NOMO-1 treated with dmso at 0.1 percent for 144 hours (cell line): ENCODE data around the gene SGCD.
A peak's percentile ranks its signal among the peaks of the same experiment; 100 is the strongest.

Experiments
- DNase-seq: peaks from one replicate; lab custom pipeline; 2025; ENCODE audit not compliant: unreplicated experiment; lab: John Stamatoyannopoulos, UW

The SGCD gene

DNA sequence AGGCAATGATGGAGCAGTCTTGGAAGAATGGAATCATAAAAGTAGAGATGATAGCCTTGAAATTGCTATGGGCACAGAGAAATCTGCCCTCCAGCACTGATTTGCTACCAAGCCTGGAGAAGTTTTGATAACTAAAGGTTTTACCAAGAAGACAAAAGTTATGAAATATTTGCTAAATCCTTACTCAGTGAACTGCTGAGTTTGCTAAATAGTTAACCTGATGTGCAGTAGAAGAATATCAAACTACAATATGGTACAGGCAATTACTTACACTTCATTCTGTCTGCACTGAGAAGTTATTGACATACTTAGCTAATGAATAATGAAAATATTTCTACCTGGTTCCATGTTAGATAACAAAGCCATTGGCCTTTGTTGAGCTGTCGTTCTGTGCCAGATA is 124.5 kb downstream of the SGCD start:
- no peak for DNase-seq

DNA sequence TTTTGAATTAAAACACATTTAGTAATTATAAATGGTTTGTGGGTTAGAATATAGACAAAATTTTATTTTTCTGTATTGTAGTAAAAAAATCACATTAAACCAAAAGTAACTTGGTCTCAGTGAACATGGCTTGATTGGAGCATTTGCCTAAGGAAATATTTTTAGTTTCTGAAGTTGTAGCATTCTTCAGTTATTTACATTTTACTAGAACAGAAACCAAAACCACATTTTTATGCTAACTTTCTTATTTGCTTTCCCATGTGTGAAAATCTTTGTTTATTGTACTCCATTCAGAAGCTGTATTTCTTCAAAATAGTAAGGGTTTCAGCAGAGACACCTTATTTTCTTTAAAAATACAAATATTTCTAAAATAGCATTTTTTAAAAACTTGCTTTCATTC is 129.9 kb downstream of the SGCD start:
- no peak for DNase-seq

DNA sequence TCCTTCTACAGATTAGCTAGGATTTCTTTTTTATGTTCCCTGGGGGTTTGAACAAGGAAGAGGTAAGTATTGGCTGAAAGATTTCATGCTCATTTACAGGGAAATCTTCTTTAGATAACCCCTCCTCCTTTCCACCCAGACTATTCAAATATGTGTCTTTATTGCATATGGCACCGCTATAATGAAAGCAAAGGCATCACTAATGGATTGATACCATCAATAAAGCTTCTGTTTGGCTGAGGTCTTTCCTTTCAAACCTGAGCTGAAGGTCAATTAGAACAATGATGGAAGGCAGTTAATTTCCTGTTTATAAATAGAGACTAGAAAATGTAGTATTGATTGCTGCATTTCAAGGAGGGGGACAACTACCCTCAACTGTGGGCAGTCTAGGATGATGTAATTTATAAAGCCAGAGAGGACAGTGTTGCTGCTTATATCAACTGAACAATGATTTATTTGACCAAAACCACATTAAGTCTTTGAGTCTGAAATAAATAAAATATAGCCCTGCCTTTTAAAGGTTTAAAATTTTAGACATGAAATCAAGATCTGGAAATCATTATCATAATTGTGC is 132.9 kb downstream of the SGCD start:
- no peak for DNase-seq

DNA sequence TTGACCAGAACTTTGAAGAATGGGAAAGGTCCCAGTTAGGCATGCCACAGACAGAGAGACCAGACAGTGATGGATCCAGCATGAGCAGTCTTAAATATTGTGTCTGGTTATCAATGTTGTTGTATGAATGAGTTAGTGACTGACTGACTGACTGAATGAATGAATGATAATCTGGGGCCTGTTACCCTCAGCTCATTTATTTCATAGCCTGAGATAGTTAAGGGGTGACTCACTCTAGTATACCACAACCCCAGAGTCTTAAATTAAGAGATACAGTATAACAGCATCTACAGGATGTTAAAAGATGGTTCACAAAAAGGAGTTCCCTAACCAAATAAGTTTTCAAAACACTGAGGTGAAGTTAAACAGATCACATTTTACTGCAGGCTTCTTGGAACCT is 133.5 kb downstream of the SGCD start:
- no peak for DNase-seq

DNA sequence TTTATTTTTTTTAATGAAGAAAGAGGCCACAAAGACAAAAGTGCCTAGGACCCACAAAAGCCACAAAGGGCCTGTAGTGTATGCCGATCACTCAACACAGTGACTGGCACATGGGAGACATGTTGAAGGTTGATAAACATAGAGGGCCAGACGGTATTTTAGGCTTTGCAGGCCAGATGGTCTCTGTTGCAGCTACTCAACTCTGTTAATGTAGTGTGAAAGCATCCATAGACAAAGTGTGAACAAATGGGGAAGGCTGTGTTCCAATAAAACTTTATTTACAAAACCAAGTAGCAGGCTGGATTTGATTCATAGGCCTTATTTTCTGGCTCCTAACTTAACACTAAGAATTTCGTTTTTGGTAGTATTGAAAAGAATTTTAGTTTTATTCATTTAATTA is 139.9 kb downstream of the SGCD start:
- no peak for DNase-seq

DNA sequence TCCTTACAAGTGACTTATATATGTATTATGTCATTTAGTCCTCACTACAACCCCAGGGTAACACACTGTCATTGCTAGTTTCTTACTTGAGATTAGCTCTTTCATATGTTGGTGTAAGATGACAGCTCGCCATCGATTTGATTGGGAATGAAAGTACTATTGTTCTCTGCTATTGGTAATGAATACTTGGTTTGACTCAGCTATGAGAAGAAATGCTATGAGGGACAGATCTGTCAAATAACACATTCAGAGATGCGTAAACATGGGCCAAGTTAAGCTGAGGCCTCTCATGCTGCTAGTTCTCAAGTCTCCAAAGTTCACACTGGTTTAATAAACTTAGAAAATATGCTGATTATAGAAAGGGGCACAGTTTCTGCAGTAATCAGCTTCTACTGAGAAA is 142.7 kb downstream of the SGCD start:
- no peak for DNase-seq

DNA sequence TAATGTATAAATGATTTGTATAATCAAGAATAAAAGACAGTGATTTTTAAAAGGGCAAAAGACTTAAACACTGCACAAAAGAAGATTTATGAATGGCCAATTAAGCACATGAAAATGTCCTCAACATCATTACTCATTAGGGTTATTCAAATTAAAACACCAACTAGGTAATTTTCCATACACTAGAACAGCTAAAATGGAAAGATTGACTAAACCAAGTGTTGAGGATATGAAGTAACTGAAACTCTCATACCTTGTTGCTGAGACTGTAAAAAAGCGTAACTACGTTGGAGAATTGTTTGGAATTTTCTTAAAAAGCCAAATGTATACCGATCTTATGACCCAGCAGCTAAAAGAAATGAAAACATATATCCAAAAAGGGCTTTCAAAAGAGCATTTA is 144.9 kb downstream of the SGCD start:
- DNase-seq: no peak

- DNase-seq: peak; percentile 52
Measured at GRCh38 chr5:156473269-156473908, 146.4 kb downstream of the SGCD start.

GRCh38 chr5:156474251-156474650 is 147.3 kb downstream of the SGCD start:
- DNase-seq: no peak

DNA sequence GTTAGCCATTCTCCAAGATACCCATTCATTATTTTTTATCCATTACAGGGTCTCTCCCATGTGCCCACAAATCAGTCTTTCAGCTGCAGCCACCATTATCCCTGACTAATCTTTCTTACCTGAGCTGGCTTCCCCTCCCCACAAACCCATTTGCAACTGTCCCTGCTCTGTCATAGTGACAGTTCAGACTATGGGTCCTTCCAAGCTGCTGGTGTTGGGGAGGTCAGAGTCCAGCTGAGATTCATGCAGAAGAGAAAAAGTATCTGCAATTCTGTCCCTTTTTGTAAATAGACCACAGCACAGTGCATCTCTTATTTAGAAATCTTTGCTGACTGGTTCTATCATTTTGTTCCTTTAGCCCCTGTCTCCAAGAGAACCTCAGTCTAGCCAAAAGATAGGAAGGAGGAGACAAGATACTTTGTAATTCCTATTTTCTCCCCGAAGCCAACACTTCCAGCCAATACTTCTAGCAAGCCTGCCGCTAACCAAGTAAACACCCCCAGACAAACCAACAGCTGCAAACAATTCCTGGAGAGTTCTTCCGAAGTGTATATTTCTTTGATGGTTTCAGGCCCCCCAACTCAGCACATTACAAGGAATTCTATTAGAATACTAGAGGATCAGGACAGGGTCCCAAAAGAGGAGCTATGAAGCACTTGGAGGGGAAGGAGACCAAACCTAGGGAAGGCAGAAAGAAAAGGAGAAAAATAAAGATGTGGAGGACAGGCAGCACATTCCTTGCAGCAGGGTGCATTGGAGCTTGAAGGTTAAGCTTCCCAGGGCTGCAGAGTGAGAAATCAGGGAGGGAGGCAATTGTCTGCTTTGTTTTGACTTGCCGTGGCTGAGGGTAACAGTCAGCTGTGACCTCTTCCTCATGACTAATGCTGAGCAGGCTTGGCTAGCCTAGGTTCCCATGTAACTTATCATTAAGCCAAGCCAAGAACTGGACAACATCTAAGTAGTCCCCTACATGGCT is 148.5 kb downstream of the SGCD start:
- no peak for DNase-seq

- no peak for DNase-seq
Measured at GRCh38 chr5:156476158-156476551, 149.2 kb downstream of the SGCD start.

- DNase-seq: no peak
Measured at GRCh38 chr5:156476678-156477077, 149.7 kb downstream of the SGCD start.

DNA sequence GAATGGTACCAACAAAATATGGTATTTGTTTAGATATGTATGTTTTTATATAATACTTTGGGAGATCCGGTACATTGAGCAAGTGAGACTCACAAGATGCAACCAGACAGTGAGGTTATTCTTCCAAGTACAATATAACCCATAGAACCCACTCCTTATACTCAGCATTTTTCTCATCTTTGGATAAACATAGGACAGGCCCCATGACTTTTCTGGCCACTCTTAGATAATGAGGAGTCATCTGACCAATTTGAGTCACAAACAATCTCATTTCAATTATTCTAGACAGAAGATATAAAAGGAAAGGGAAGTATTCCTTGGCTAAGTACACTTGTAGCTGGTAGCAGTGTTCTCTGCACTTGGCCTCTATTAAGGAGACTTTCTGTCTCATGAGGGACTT is 150.2 kb downstream of the SGCD start:
- DNase-seq: no peak

DNA sequence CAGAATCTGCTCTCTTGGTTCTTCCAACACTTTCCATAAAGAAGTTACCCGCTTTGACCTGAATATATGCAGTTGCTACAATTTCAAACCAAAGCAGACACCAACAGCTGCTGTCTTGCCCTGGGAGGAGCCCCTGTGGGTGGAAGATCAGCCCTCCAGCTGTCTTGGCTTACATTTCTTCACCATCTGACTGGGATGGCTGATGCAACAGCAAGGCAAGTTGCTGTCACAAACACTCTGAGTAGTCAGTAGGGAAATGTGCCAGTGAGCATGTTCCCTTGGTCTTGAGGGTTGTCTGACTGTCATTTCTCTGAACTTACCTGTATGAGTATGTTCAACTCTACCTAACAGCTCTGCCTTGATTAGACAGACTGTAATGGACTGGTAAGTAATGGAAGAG is 152.9 kb downstream of the SGCD start:
- DNase-seq: no peak

- DNase-seq: no peak
Measured at GRCh38 chr5:156481741-156482140, 154.8 kb downstream of the SGCD start.

- no peak for DNase-seq
Measured at GRCh38 chr5:156482818-156483217, 155.9 kb downstream of the SGCD start.

- DNase-seq: no peak
Measured at GRCh38 chr5:156486394-156487238, 159.7 kb downstream of the SGCD start.

- no peak for DNase-seq
Measured at GRCh38 chr5:156491766-156492165, 164.8 kb downstream of the SGCD start.

- no peak for DNase-seq
Measured at GRCh38 chr5:156496291-156496690, 169.3 kb downstream of the SGCD start.

- no peak for DNase-seq
Measured at GRCh38 chr5:156497804-156498208, 170.8 kb downstream of the SGCD start.
